NCI-H1048 (cell line): ENCODE results near the gene CD93.

Source experiments
- DNase-seq: peaks from one replicate; lab custom pipeline; 2025; lab: John Stamatoyannopoulos, UW

CD93 gene

GRCh38 chr20:23082846-23083552, 3.1 kb downstream of the CD93 start:
- no peak for DNase-seq

- DNase-seq = no peak
Observed at GRCh38 chr20:23081263-23081819, 4.8 kb downstream of the CD93 start.

- DNase-seq = no peak
Observed at GRCh38 chr20:23080521-23080920, 5.6 kb downstream of the CD93 start.

GRCh38 chr20:23079926-23080325, 6.2 kb downstream of the CD93 start:
- DNase-seq = no peak

- DNase-seq = no peak
Observed at GRCh38 chr20:23079016-23079351, 7.1 kb downstream of the CD93 start.

- DNase-seq = no peak
Observed at GRCh38 chr20:23078351-23079015, 7.6 kb downstream of the CD93 start.

- no peak for DNase-seq
Observed at GRCh38 chr20:23077277-23077676, 8.8 kb downstream of the CD93 start.

GRCh38 chr20:23074052-23074451, 12.1 kb downstream of the CD93 start:
- DNase-seq = no peak

GRCh38 chr20:23072892-23073586, 13.1 kb downstream of the CD93 start:
- DNase-seq = no peak

- DNase-seq = no peak
Observed at GRCh38 chr20:23071996-23072395, 14.1 kb downstream of the CD93 start.

- no peak for DNase-seq
Observed at GRCh38 chr20:23071398-23071797, 14.7 kb downstream of the CD93 start.

- no peak for DNase-seq
Observed at GRCh38 chr20:23069108-23069507, 17.0 kb downstream of the CD93 start.

GRCh38 chr20:23068283-23068682, 17.8 kb downstream of the CD93 start:
- DNase-seq = no peak

- no peak for DNase-seq
Observed at GRCh38 chr20:23066772-23067171, 19.4 kb downstream of the CD93 start.

GRCh38 chr20:23065266-23066201, 20.6 kb downstream of the CD93 start:
- no peak for DNase-seq

GRCh38 chr20:23063581-23063980, 22.5 kb downstream of the CD93 start:
- no peak for DNase-seq

GRCh38 chr20:23063168-23063567, 23.0 kb downstream of the CD93 start:
- DNase-seq = no peak

GRCh38 chr20:23062632-23063031, 23.5 kb downstream of the CD93 start:
- DNase-seq = no peak

- DNase-seq = no peak
Observed at GRCh38 chr20:23061734-23062561, 24.2 kb downstream of the CD93 start.

- DNase-seq = no peak
Observed at GRCh38 chr20:23061262-23061661, 24.9 kb downstream of the CD93 start.

GRCh38 chr20:23060629-23061028, 25.5 kb downstream of the CD93 start:
- no peak for DNase-seq
